ENCODE results near the gene GYS2. TPM values are rescaled to one million over a fixed set of nuclear protein-coding genes. Genes with fewer than 3 reads are reported as not detected.

GYS2 gene
- total and polyA plus RNA-seq, 9 of the 15 experiments (the other 6 are each of a cell fraction or from before 2014, with no cell fraction given) = not detected

GRCh38 chr12:21502164-21502496, 102.5 kb downstream of the GYS2 start:
- Histone ChIP-seq H4K20me1 (replicated peaks; ENCODE audit: control insufficient read depth, insufficient read depth, low read length) (0 out of 2 replicates have a peak, but pooled peaks cover 3% of the 10 kb centered on the region), H3K4me3 (peak overlapping the region; percentile 100), H3K9me3 (replicated peaks; ENCODE audit: control insufficient read depth, insufficient read depth, low read depth, low read length) (no peaks in the 10 kb centered on the region), H3K79me2 (ENCODE audit: control insufficient read depth, insufficient read depth, low read length) (peaks cover 61% of the 10 kb centered on the region), H3K27me3 (ENCODE audit: control insufficient read depth in 2 of 2, insufficient read depth in 2 of 2, low read length in 2 of 2) (no peaks in the 10 kb centered on the region), H3K9ac (ENCODE audit: insufficient read depth in 1 of 2, low read depth in 2 of 2, low read length in 2 of 2) (peak overlapping the region; percentile 96 to 98), H3K36me3 (ENCODE audit: control insufficient read depth, insufficient read depth, low read length) (peaks cover 14% of the 10 kb centered on the region; the same call in 2 of the 3 replicates), H3K27ac (ENCODE audit: extremely low read depth, low read depth, low read length) (peak overlapping the region; percentile 92), H2AFZ (ENCODE audit: low read depth, low read length) (peak overlapping the region; percentile 85), H3K4me1 (replicated peaks in 1 of 2; ENCODE audit: control insufficient read depth in 2 of 2, insufficient read depth in 2 of 2, low read length in 2 of 2) (peaks cover 0 to 13% of the 10 kb centered on the region in 2 experiments; a peak in 2 of 5 replicates), H3K9me1 (ENCODE audit: control insufficient read depth, insufficient read depth, low read length) (no peaks in the 10 kb centered on the region), H3K4me2 (ENCODE audit: insufficient read depth, low read length) (peak overlapping the region; percentile 89)
- peak; percentile 41 to 51 for TF ChIP-seq NRF1 (conservative IDR thresholded peaks at IDR 0.05 in 1 of 2, IDR thresholded peaks at IDR 0.05 in 1 of 2)
- TF ChIP-seq ZNF830 (CRISPR knock-in tag; IDR thresholded peaks at IDR 0.05) = no peak
- DNase-seq (ENCODE audit: extremely low read depth in 1 of 4, low spot score in 3 of 4) (peak in 2 of 4 experiments; percentile 11 to 34), FAIRE-seq (no peak), ATAC-seq (peak; percentile 54)
- intact Hi-C loops (cut with micrococcal nuclease) (loop anchor here (5.0 to 10.0 kb wide), 2 partner anchors 153 to 175 kb away; partner anchors contain the start of gene LDHB), in situ Hi-C loops (cut with MboI) (no loop called here)
- ChIA-PET POLR2A (interaction anchor here (0.8 to 2.3 kb wide), 4 partner anchors 9 to 189 kb away, joined by 3 to 12 read pairs (median 4); no protein-coding TSS in a partner anchor), CTCF (ENCODE audit: low intra/inter-chr PET ratio) (no interaction called here)
- 0% methylated on average over 8 of the region's 14 CpGs for WGBS (ENCODE audit: insufficient coverage, low coverage, missing lambda C conversion rate)
- BruUV-seq (replicated peaks) = no TSS peak

GRCh38 chr12:21501258-21502163, 103.1 kb downstream of the GYS2 start, which contains the start of the genes GOLT1B and RECQL:
Gene GOLT1B, plus strand, starts transcription at chr12:21501789. Its CDS starts 135 bp downstream, at chr12:21501924.
Gene RECQL, minus strand, starts transcription at chr12:21501635. Its CDS starts 2,065 bp downstream, at chr12:21499570.
- intact Hi-C loops (cut with micrococcal nuclease) = loop anchor here (5.0 to 10.0 kb wide), 2 partner anchors 153 to 176 kb away; partner anchors contain the start of gene LDHB
- peaks cover 17% of the 10 kb centered on the region; the same call in 2 of the 3 replicates for H3K36me3 ChIP-seq (ENCODE audit: control insufficient read depth, insufficient read depth, low read length)
- H3K4me1 ChIP-seq (replicated peaks in 1 of 2; ENCODE audit: control insufficient read depth in 2 of 2, insufficient read depth in 2 of 2, low read length in 2 of 2) = peaks cover 0 to 13% of the 10 kb centered on the region in 2 experiments; a peak in 2 of 5 replicates
- H3K9me1 ChIP-seq (ENCODE audit: control insufficient read depth, insufficient read depth, low read length) = no peaks in the 10 kb centered on the region
- ATAC-seq (peak; percentile 95), DNase-seq (ENCODE audit: extremely low read depth in 1 of 4, low spot score in 3 of 4) (peak; percentile 89 to 95 (median 92)), FAIRE-seq (peak; percentile 100)
- POLR2A ChIA-PET = interaction anchor here (0.8 to 2.3 kb wide), 6 partner anchors 9 to 188 kb away, joined by 3 to 12 read pairs (median 4); no protein-coding TSS in a partner anchor
- peaks cover 61% of the 10 kb centered on the region for H3K79me2 ChIP-seq (ENCODE audit: control insufficient read depth, insufficient read depth, low read length)
- H3K4me3 ChIP-seq = peak within 1 kb of the TSS; percentile 100
- WGBS (ENCODE audit: insufficient coverage, low coverage, missing lambda C conversion rate) = under 1% methylated on average over 48 of the region's 61 CpGs
- H4K20me1 ChIP-seq (replicated peaks; ENCODE audit: control insufficient read depth, insufficient read depth, low read length) = 0 out of 2 replicates have a peak, but pooled peaks cover 3% of the 10 kb centered on the region
- peak within 1 kb of the TSS; percentile 92 for H3K27ac ChIP-seq (ENCODE audit: extremely low read depth, low read depth, low read length)
- H3K4me2 ChIP-seq (ENCODE audit: insufficient read depth, low read length) = peak within 1 kb of the TSS; percentile 89
- H3K27me3 ChIP-seq (ENCODE audit: control insufficient read depth in 2 of 2, insufficient read depth in 2 of 2, low read length in 2 of 2) = no peaks in the 10 kb centered on the region
- peak within 1 kb of the TSS; percentile 96 to 98 for H3K9ac ChIP-seq (ENCODE audit: insufficient read depth in 1 of 2, low read depth in 2 of 2, low read length in 2 of 2)
- H2AFZ ChIP-seq (ENCODE audit: low read depth, low read length) = peak within 1 kb of the TSS; percentile 98
- CTCF ChIA-PET (ENCODE audit: low intra/inter-chr PET ratio) = no interaction called here
- BruUV-seq (replicated peaks) = no TSS peak
- no peaks in the 10 kb centered on the region for H3K9me3 ChIP-seq (replicated peaks; ENCODE audit: control insufficient read depth, insufficient read depth, low read depth, low read length)
- in situ Hi-C loops (cut with MboI) = no loop called here
- TF ChIP-seq ZNF436 (CRISPR knock-in tag; IDR thresholded peaks at IDR 0.05) = no peak
- TF ChIP-seq, protein P1, sequence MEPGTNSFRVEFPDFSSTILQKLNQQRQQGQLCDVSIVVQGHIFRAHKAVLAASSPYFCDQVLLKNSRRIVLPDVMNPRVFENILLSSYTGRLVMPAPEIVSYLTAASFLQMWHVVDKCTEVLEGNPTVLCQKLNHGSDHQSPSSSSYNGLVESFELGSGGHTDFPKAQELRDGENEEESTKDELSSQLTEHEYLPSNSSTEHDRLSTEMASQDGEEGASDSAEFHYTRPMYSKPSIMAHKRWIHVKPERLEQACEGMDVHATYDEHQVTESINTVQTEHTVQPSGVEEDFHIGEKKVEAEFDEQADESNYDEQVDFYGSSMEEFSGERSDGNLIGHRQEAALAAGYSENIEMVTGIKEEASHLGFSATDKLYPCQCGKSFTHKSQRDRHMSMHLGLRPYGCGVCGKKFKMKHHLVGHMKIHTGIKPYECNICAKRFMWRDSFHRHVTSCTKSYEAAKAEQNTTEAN (CRISPR knock-in tag; IDR thresholded peaks at IDR 0.05) = no peak
- no peak for TF ChIP-seq ZNF324 (CRISPR knock-in tag; IDR thresholded peaks at IDR 0.05)
- peak; percentile 99 for TF ChIP-seq MNT (conservative IDR thresholded peaks at IDR 0.05)
- TF ChIP-seq, protein P2, sequence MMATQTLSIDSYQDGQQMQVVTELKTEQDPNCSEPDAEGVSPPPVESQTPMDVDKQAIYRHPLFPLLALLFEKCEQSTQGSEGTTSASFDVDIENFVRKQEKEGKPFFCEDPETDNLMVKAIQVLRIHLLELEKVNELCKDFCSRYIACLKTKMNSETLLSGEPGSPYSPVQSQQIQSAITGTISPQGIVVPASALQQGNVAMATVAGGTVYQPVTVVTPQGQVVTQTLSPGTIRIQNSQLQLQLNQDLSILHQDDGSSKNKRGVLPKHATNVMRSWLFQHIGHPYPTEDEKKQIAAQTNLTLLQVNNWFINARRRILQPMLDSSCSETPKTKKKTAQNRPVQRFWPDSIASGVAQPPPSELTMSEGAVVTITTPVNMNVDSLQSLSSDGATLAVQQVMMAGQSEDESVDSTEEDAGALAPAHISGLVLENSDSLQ (IDR thresholded peaks at IDR 0.05) = peak; percentile 52
- no peak for TF ChIP-seq ZNF354B (CRISPR knock-in tag; IDR thresholded peaks at IDR 0.05)
- no peak for TF ChIP-seq RBM15 (IDR thresholded peaks at IDR 0.05; ENCODE audit: insufficient read depth, low read length)

All from K562 (cell line).